Loucy (cell line): ENCODE data around the gene SIPA1L3.

ENCODE experiments used
- H2AFZ ChIP-seq: fragments of 200-600 bp; sonication (generic); 2 replicates; pipeline ENCODE4 v1.6.0; 2016; ENCODE audit warnings: antibody characterized with exemption, mild to moderate bottlenecking, low read length, moderate library complexity
- H3F3A ChIP-seq: fragments of 200-600 bp; 2 replicates; pipeline ENCODE4 v1.6.0; 2016; ENCODE audit warnings: antibody characterized with exemption, low read depth, mild to moderate bottlenecking
- H3K27me3 ChIP-seq: fragments of 200-600 bp; sonication (generic); 2 replicates; pipeline ENCODE4 v1.6.1; 2014; ENCODE audit warnings: low read length, mild to moderate bottlenecking; ENCODE audit not compliant: insufficient read depth, poor library complexity, severe bottlenecking
- H3K36me3 ChIP-seq: fragments of 200-600 bp; sonication (generic); 2 replicates; pipeline ENCODE4 v1.6.1; 2016; ENCODE audit warnings: low read length; ENCODE audit not compliant: insufficient read depth
- H3K4me1 ChIP-seq: fragments of 200-600 bp; sonication (generic); 2 replicates; pipeline ENCODE4 v1.5.1; 2014; ENCODE audit warnings: low read length, mild to moderate bottlenecking; ENCODE audit not compliant: insufficient read depth, poor library complexity, severe bottlenecking
- H3K4me2 ChIP-seq: fragments of 200-600 bp; sonication (generic); 2 replicates; pipeline ENCODE4 v1.6.0; 2014; ENCODE audit warnings: antibody characterized with exemption, low read length, low read depth, mild to moderate bottlenecking; ENCODE audit not compliant: poor library complexity, severe bottlenecking
- H3K4me3 ChIP-seq: fragments of 200-600 bp; sonication (generic); 2 replicates; pipeline ENCODE4 v1.5.1; 2014; ENCODE audit warnings: low read length, mild to moderate bottlenecking, mixed read lengths; ENCODE audit not compliant: poor library complexity, severe bottlenecking
- H3K79me2 ChIP-seq: fragments of 200-600 bp; sonication (generic); 2 replicates; pipeline ENCODE4 v1.6.1; 2014; ENCODE audit warnings: low read length; ENCODE audit not compliant: insufficient read depth
- H3K9ac ChIP-seq: fragments of 200-600 bp; sonication (generic); 2 replicates; pipeline ENCODE4 v1.6.0; 2014; ENCODE audit warnings: mild to moderate bottlenecking, low read depth, low read length, moderate library complexity; ENCODE audit not compliant: poor library complexity, severe bottlenecking
- H3K9me2 ChIP-seq: fragments of 200-600 bp; sonication (generic); replicated peaks from 2 replicates; pipeline ENCODE4 v1.6.1; 2016; ENCODE audit warnings: low read depth, low read length, mixed read lengths
- H3K9me3 ChIP-seq: fragments of 200-600 bp; sonication (generic); 2 replicates; pipeline ENCODE4 v1.6.1; 2014; ENCODE audit warnings: mild to moderate bottlenecking, antibody characterized with exemption, low read length, low read depth; ENCODE audit not compliant: insufficient read depth
- H4K20me1 ChIP-seq: fragments of 200-600 bp; sonication (generic); 2 replicates; pipeline ENCODE4 v1.6.0; 2014; ENCODE audit warnings: antibody characterized with exemption, low read length, mild to moderate bottlenecking; ENCODE audit not compliant: insufficient read depth, poor library complexity, severe bottlenecking
- EZH2phosphoT487 ChIP-seq: fragments of 200-600 bp; IDR thresholded peaks from 2 replicates; pipeline ENCODE4 v1.6.1; 2018; ENCODE audit warnings: antibody characterized with exemption, mild to moderate bottlenecking, moderate library complexity, borderline replicate concordance
- TF ChIP-seq, protein P1 (sequence below): fragments of 200-600 bp; sonication (generic); conservative IDR thresholded peaks from 2 replicates; pipeline ENCODE4 v1.5.1; 2014; ENCODE audit warnings: mild to moderate bottlenecking, antibody characterized with exemption, low read length

Gene SIPA1L3

DNA sequence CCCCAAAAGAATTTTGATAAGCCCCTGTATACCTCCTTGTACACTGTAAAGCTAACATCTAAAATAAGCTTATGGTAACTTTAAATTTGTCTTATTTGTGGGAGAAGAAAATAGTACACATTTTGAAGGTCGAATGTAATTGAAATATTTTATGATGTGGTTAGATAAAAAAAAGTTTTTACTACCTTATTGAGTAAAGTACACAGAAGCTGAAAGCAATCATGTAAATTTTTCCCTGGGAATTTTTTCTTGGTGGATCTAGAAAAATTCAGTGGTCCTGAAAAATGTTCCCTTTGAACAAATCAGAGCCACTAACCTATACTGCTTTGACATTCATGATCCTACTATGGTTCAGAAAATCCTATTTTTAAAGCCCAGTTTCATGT lies 46.9 kb downstream of the SIPA1L3 start:
- Histone ChIP-seq H3K27me3 (no peaks in the 10 kb centered on the region), H3K4me1 (no peaks in the 10 kb centered on the region), H3K4me2 (no peak overlapping the region), H3K9me2 (no peaks in the 10 kb centered on the region), H3F3A (no peaks in the 10 kb centered on the region), H3K9me3 (no peaks in the 10 kb centered on the region), H2AFZ (no peak overlapping the region), H3K9ac (no peak overlapping the region), H4K20me1 (no peaks in the 10 kb centered on the region), H3K36me3 (no peaks in the 10 kb centered on the region), H3K79me2 (peaks cover 5% of the 10 kb centered on the region; the same call in 1 of the 2 replicates), H3K4me3 (no peak overlapping the region)
- no peak for TF ChIP-seq EZH2phosphoT487
- TF ChIP-seq, protein P1, sequence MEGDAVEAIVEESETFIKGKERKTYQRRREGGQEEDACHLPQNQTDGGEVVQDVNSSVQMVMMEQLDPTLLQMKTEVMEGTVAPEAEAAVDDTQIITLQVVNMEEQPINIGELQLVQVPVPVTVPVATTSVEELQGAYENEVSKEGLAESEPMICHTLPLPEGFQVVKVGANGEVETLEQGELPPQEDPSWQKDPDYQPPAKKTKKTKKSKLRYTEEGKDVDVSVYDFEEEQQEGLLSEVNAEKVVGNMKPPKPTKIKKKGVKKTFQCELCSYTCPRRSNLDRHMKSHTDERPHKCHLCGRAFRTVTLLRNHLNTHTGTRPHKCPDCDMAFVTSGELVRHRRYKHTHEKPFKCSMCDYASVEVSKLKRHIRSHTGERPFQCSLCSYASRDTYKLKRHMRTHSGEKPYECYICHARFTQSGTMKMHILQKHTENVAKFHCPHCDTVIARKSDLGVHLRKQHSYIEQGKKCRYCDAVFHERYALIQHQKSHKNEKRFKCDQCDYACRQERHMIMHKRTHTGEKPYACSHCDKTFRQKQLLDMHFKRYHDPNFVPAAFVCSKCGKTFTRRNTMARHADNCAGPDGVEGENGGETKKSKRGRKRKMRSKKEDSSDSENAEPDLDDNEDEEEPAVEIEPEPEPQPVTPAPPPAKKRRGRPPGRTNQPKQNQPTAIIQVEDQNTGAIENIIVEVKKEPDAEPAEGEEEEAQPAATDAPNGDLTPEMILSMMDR, result no peak

DNA sequence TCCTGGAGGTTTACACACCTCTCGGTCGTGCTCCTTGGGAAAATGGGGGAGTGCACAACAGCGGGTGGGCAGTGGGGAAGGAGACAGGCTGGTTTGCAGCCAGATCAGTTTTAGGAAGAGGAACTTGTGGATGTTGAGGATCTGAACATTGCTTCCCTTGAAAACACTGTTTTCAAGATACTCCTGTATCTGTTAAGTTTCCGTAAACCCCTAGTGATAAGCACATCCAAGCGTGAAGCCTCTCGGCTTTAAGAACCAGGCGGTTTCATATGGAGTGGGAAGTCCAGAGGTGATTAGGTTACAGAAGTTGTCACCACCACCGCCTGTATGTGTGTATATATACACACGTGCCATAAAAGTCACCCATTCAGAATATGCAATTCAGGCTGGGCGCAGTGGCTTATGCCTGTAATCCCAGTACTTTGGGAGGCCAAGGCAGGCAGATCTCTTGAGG lies 47.4 kb downstream of the SIPA1L3 start:
- Histone ChIP-seq H3K9me3 (no peaks in the 10 kb centered on the region), H3K27me3 (no peaks in the 10 kb centered on the region), H3K36me3 (no peaks in the 10 kb centered on the region), H4K20me1 (no peaks in the 10 kb centered on the region), H3K4me2 (no peak overlapping the region), H3F3A (no peaks in the 10 kb centered on the region), H3K4me3 (no peak overlapping the region), H3K79me2 (peaks cover 5% of the 10 kb centered on the region; the same call in 1 of the 2 replicates), H3K9ac (no peak overlapping the region), H3K9me2 (no peaks in the 10 kb centered on the region), H2AFZ (no peak overlapping the region), H3K4me1 (no peaks in the 10 kb centered on the region)
- no peak for TF ChIP-seq EZH2phosphoT487
- TF ChIP-seq, protein P1, result no peak

DNA sequence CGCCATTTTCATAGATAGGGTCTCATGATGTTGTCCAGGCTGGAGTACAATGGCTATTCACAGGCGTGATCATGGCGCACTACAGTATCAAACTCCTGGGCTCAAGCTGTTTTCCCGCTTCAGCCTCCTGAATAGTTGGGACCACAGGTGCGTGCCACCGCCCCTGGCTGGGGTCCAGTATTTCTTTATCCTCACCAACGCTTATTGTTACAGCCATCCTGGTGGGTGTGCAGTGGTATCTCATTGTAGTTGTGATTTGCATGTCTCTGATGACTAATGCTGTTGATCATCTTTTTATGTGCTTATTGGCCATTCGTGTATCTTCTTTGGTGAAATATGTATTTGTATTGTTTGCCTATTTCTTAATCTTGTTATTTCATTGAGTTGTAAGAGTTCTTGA lies 49.0 kb downstream of the SIPA1L3 start:
- Histone ChIP-seq H4K20me1 (no peaks in the 10 kb centered on the region), H3F3A (no peaks in the 10 kb centered on the region), H3K36me3 (no peaks in the 10 kb centered on the region), H3K4me1 (no peaks in the 10 kb centered on the region), H2AFZ (no peak overlapping the region), H3K9me3 (no peaks in the 10 kb centered on the region), H3K9me2 (no peaks in the 10 kb centered on the region), H3K27me3 (no peaks in the 10 kb centered on the region), H3K4me2 (no peak overlapping the region), H3K9ac (no peak overlapping the region), H3K79me2 (peaks cover 8% of the 10 kb centered on the region; the same call in 1 of the 2 replicates), H3K4me3 (no peak overlapping the region)
- TF ChIP-seq EZH2phosphoT487, result no peak
- TF ChIP-seq, protein P1, result no peak
